Panc1 (cell line): ENCODE measurements around the gene CD177.

ENCODE experiments used
- POLR2AphosphoS5 ChIP-seq: IDR thresholded peaks from 2 replicates; pipeline ENCODE4 v1.6.1; 2012; ENCODE audit warnings: mild to moderate bottlenecking, low read depth, low read length, moderate library complexity
- SIN3A ChIP-seq: IDR thresholded peaks from 2 replicates; pipeline ENCODE4 v1.6.1; 2012; ENCODE audit warnings: low read depth, mild to moderate bottlenecking, low read length, moderate library complexity, borderline replicate concordance; ENCODE audit not compliant: insufficient read depth
- TCF7L2 ChIP-seq: IDR thresholded peaks from 2 replicates; pipeline ENCODE4 v1.6.1; 2011; ENCODE audit warnings: mild to moderate bottlenecking, low read depth, low read length, inconsistent platforms
- TF ChIP-seq, protein P1 (sequence below): fragments of 450-650 bp; IDR thresholded peaks from 2 replicates; pipeline ENCODE4 v1.5.1; 2017; ENCODE audit warnings: mild to moderate bottlenecking
- TF ChIP-seq, protein P2 (sequence below), 2 experiments: IDR thresholded peaks; 2 replicates each; pipeline ENCODE4 v1.6.1; 2011 to 2012; ENCODE audit warnings: low read depth in 2 of 2, control low read depth in 1 of 2, low read length in 1 of 2, mild to moderate bottlenecking in 1 of 2, moderate library complexity in 1 of 2; ENCODE audit not compliant: insufficient read depth in 1 of 2

DNA sequence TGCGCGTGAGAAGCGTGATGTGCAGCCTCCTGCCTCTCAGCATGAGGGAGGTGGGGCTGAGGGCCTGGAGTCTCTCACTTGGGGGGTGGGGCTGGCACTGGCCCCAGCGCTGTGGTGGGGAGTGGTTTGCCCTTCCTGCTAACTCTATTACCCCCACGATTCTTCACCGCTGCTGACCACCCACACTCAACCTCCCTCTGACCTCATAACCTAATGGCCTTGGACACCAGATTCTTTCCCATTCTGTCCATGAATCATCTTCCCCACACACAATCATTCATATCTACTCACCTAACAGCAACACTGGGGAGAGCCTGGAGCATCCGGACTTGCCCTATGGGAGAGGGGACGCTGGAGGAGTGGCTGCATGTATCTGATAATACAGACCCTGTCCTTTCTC is 8.7 kb downstream of the CD177 start:
- TF ChIP-seq, protein P1, sequence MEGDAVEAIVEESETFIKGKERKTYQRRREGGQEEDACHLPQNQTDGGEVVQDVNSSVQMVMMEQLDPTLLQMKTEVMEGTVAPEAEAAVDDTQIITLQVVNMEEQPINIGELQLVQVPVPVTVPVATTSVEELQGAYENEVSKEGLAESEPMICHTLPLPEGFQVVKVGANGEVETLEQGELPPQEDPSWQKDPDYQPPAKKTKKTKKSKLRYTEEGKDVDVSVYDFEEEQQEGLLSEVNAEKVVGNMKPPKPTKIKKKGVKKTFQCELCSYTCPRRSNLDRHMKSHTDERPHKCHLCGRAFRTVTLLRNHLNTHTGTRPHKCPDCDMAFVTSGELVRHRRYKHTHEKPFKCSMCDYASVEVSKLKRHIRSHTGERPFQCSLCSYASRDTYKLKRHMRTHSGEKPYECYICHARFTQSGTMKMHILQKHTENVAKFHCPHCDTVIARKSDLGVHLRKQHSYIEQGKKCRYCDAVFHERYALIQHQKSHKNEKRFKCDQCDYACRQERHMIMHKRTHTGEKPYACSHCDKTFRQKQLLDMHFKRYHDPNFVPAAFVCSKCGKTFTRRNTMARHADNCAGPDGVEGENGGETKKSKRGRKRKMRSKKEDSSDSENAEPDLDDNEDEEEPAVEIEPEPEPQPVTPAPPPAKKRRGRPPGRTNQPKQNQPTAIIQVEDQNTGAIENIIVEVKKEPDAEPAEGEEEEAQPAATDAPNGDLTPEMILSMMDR = no peak
- TF ChIP-seq POLR2AphosphoS5 (no peak), SIN3A (no peak), TCF7L2 (no peak)
- TF ChIP-seq, protein P2, sequence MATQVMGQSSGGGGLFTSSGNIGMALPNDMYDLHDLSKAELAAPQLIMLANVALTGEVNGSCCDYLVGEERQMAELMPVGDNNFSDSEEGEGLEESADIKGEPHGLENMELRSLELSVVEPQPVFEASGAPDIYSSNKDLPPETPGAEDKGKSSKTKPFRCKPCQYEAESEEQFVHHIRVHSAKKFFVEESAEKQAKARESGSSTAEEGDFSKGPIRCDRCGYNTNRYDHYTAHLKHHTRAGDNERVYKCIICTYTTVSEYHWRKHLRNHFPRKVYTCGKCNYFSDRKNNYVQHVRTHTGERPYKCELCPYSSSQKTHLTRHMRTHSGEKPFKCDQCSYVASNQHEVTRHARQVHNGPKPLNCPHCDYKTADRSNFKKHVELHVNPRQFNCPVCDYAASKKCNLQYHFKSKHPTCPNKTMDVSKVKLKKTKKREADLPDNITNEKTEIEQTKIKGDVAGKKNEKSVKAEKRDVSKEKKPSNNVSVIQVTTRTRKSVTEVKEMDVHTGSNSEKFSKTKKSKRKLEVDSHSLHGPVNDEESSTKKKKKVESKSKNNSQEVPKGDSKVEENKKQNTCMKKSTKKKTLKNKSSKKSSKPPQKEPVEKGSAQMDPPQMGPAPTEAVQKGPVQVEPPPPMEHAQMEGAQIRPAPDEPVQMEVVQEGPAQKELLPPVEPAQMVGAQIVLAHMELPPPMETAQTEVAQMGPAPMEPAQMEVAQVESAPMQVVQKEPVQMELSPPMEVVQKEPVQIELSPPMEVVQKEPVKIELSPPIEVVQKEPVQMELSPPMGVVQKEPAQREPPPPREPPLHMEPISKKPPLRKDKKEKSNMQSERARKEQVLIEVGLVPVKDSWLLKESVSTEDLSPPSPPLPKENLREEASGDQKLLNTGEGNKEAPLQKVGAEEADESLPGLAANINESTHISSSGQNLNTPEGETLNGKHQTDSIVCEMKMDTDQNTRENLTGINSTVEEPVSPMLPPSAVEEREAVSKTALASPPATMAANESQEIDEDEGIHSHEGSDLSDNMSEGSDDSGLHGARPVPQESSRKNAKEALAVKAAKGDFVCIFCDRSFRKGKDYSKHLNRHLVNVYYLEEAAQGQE (IDR thresholded peaks at IDR 0.05; ENCODE audit: insufficient read depth in 1 of 2, low read depth in 2 of 2, low read length in 1 of 2) = no peak
